ENCODE data around the gene CLCN3.

The CLCN3 gene

DNA sequence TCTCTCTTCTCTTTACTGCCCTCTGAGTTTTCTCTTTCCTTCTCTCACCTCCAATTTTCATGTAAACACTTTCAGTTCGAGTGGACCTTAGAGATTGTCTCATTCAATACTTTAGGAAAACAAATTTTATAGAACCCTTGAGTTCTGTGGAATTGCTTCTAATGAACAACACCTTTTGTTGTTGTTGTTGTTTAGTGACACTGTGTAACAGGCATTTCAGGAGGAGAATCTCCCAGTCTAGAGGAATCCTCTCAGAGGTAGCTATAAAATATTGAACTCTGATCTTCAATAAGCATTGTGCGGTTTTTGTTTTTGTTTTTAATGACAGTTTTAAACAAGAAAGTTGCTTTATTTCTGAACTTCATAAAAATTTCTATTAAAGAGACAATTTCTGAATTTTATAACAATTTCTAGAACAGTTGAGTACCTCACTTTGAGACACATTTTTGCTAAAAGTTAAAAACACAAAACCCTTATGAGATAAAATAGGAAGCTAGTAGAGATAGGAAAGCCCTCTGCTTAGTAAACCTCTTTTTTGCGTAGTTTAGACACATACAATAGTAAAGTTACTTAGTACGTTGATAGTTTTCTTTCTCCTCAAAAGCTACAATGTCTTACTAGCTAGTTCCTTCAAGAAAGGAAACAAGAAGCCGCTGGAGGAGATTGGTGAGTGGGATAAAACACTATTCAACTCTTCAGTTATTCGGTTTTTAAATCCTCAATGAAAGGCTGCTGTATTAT is 38.8 kb downstream of the CLCN3 start:
- peak overlapping the region; percentile 83 for H3K27ac ChIP-seq (ENCODE audit: low read depth, low read length, poor library complexity, severe bottlenecking)
- H3K4me2 ChIP-seq (ENCODE audit: low read length): peak overlapping the region; percentile 54
- H3K9me2 ChIP-seq (ENCODE audit: low read depth, low read length): no peaks in the 10 kb centered on the region
- peak overlapping the region; percentile 60 for H3K4me3 ChIP-seq (ENCODE audit: low read depth, low read length, poor library complexity, severe bottlenecking)
- 0 out of 2 replicates have a peak, but pooled peaks cover 5% of the 10 kb centered on the region for H3K36me3 ChIP-seq (ENCODE audit: insufficient read depth, low read length)
- H3K9me3 ChIP-seq (ENCODE audit: low read length): no peaks in the 10 kb centered on the region
- H2AFZ ChIP-seq (ENCODE audit: low read length): no peak overlapping the region
- H3K79me2 ChIP-seq (ENCODE audit: insufficient read depth, low read length): peaks cover 52% of the 10 kb centered on the region
- no peaks in the 10 kb centered on the region for H3F3A ChIP-seq (ENCODE audit: insufficient read depth, low read length)
- TF ChIP-seq, protein P1, sequence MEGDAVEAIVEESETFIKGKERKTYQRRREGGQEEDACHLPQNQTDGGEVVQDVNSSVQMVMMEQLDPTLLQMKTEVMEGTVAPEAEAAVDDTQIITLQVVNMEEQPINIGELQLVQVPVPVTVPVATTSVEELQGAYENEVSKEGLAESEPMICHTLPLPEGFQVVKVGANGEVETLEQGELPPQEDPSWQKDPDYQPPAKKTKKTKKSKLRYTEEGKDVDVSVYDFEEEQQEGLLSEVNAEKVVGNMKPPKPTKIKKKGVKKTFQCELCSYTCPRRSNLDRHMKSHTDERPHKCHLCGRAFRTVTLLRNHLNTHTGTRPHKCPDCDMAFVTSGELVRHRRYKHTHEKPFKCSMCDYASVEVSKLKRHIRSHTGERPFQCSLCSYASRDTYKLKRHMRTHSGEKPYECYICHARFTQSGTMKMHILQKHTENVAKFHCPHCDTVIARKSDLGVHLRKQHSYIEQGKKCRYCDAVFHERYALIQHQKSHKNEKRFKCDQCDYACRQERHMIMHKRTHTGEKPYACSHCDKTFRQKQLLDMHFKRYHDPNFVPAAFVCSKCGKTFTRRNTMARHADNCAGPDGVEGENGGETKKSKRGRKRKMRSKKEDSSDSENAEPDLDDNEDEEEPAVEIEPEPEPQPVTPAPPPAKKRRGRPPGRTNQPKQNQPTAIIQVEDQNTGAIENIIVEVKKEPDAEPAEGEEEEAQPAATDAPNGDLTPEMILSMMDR (IDR thresholded peaks at IDR 0.05; ENCODE audit: low read length): no peak
- no peak for TF ChIP-seq EZH2 (IDR thresholded peaks at IDR 0.05; ENCODE audit: borderline replicate concordance, low read length)
- H3K4me1 ChIP-seq (ENCODE audit: insufficient read depth, low read length, severe bottlenecking): peaks cover 31% of the 10 kb centered on the region
- peak overlapping the region; percentile 51 for H3K9ac ChIP-seq (ENCODE audit: low read length)
- H3K27me3 ChIP-seq (ENCODE audit: insufficient read depth, low read length): no peaks in the 10 kb centered on the region
- no peaks in the 10 kb centered on the region for H4K20me1 ChIP-seq (ENCODE audit: insufficient read depth, low read length)

- peak overlapping the region; percentile 83 for H3K27ac ChIP-seq (ENCODE audit: low read depth, low read length, poor library complexity, severe bottlenecking)
- H3K27me3 ChIP-seq (ENCODE audit: insufficient read depth, low read length): no peaks in the 10 kb centered on the region
- peak overlapping the region; percentile 51 for H3K9ac ChIP-seq (ENCODE audit: low read length)
- H3K79me2 ChIP-seq (ENCODE audit: insufficient read depth, low read length): peaks cover 44% of the 10 kb centered on the region
- H3K9me2 ChIP-seq (ENCODE audit: low read depth, low read length): no peaks in the 10 kb centered on the region
- peaks cover 31% of the 10 kb centered on the region for H3K4me1 ChIP-seq (ENCODE audit: insufficient read depth, low read length, severe bottlenecking)
- no peak overlapping the region for H2AFZ ChIP-seq (ENCODE audit: low read length)
- H4K20me1 ChIP-seq (ENCODE audit: insufficient read depth, low read length): no peaks in the 10 kb centered on the region
- H3F3A ChIP-seq (ENCODE audit: insufficient read depth, low read length): no peaks in the 10 kb centered on the region
- TF ChIP-seq, protein P1 (IDR thresholded peaks at IDR 0.05; ENCODE audit: low read length): no peak
- TF ChIP-seq EZH2 (IDR thresholded peaks at IDR 0.05; ENCODE audit: borderline replicate concordance, low read length): no peak
- peak overlapping the region; percentile 54 for H3K4me2 ChIP-seq (ENCODE audit: low read length)
- H3K9me3 ChIP-seq (ENCODE audit: low read length): no peaks in the 10 kb centered on the region
- peak overlapping the region; percentile 60 for H3K4me3 ChIP-seq (ENCODE audit: low read depth, low read length, poor library complexity, severe bottlenecking)
- peaks cover 6% of the 10 kb centered on the region; the same call in 1 of the 2 replicates for H3K36me3 ChIP-seq (ENCODE audit: insufficient read depth, low read length)
These were observed 39.6 kb downstream of the CLCN3 start for GRCh38 chr4:169659716-169660670.

DNA sequence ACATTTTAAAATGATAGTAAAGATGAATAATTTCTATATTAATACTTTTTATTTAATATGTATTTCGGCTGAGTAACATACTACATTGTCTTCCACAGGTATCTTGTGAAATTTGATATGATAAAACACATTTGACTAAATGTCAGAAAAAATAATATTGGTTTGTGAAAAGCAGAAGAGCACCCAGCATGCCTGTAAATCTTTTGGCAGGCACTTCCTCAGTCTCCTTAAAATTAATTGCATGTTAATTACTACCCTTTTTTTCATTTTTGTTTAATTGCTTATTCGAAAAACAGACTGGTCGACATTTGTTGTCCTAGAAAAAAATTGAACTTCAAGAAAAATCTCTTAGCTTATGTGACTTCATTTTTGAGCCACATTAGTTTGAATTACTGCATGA is 40.6 kb downstream of the CLCN3 start:
- Histone ChIP-seq H3K79me2 (ENCODE audit: insufficient read depth, low read length) (peaks cover 35% of the 10 kb centered on the region), H3K9me2 (ENCODE audit: low read depth, low read length) (no peaks in the 10 kb centered on the region), H3K4me2 (ENCODE audit: low read length) (peak overlapping the region; percentile 40), H3K36me3 (ENCODE audit: insufficient read depth, low read length) (peaks cover 10% of the 10 kb centered on the region; the same call in 1 of the 2 replicates), H3K9me3 (ENCODE audit: low read length) (no peaks in the 10 kb centered on the region; the same call in 1 of the 2 replicates), H3F3A (ENCODE audit: insufficient read depth, low read length) (no peaks in the 10 kb centered on the region), H3K4me1 (ENCODE audit: insufficient read depth, low read length, severe bottlenecking) (peaks cover 31% of the 10 kb centered on the region), H2AFZ (ENCODE audit: low read length) (no peak overlapping the region), H3K4me3 (ENCODE audit: low read depth, low read length, poor library complexity, severe bottlenecking) (peak overlapping the region; percentile 60), H3K9ac (ENCODE audit: low read length) (peak overlapping the region; percentile 51), H3K27me3 (ENCODE audit: insufficient read depth, low read length) (no peaks in the 10 kb centered on the region), H4K20me1 (ENCODE audit: insufficient read depth, low read length) (no peaks in the 10 kb centered on the region), H3K27ac (ENCODE audit: low read depth, low read length, poor library complexity, severe bottlenecking) (peak overlapping the region; percentile 83)
- TF ChIP-seq, protein P1 (IDR thresholded peaks at IDR 0.05; ENCODE audit: low read length): no peak
- no peak for TF ChIP-seq EZH2 (IDR thresholded peaks at IDR 0.05; ENCODE audit: borderline replicate concordance, low read length)
